GM19395 (cell line): ENCODE results near the gene XRN2.

Experiments
- ATAC-seq: cut with Tn5 transposase; IDR thresholded peaks from one replicate; pipeline ENCODE4 v1.9.1; 2021; ENCODE audit warnings: mild to moderate bottlenecking, moderate library complexity; ENCODE audit not compliant: unreplicated experiment

The XRN2 gene

GRCh38 chr20:21301940-21302663, 1.0 kb upstream of the XRN2 start:
- ATAC-seq = no peak

- peak; percentile 36 for ATAC-seq
Measured at GRCh38 chr20:21302664-21303060, 469 bp upstream of the XRN2 start.

- ATAC-seq = peak; percentile 22
Measured at GRCh38 chr20:21303872-21304586, 898 bp downstream of the XRN2 start.

GRCh38 chr20:21308340-21308739, 5.2 kb downstream of the XRN2 start:
- no peak for ATAC-seq

GRCh38 chr20:21309678-21310467, 6.7 kb downstream of the XRN2 start:
- no peak for ATAC-seq

GRCh38 chr20:21312813-21313474, 9.8 kb downstream of the XRN2 start:
- ATAC-seq = no peak

GRCh38 chr20:21315138-21315537, 12.0 kb downstream of the XRN2 start:
- ATAC-seq = no peak

- ATAC-seq = no peak
Measured at GRCh38 chr20:21322083-21322710, 19.1 kb downstream of the XRN2 start.

GRCh38 chr20:21322921-21323331, 19.8 kb downstream of the XRN2 start:
- no peak for ATAC-seq

- no peak for ATAC-seq
Measured at GRCh38 chr20:21323640-21324039, 20.5 kb downstream of the XRN2 start.

GRCh38 chr20:21324126-21324525, 21.0 kb downstream of the XRN2 start:
- no peak for ATAC-seq

GRCh38 chr20:21325296-21325695, 22.2 kb downstream of the XRN2 start:
- no peak for ATAC-seq

- no peak for ATAC-seq
Measured at GRCh38 chr20:21326700-21327099, 23.6 kb downstream of the XRN2 start.

GRCh38 chr20:21336455-21337151, 33.5 kb downstream of the XRN2 start:
- ATAC-seq = no peak

GRCh38 chr20:21338291-21338690, 35.2 kb downstream of the XRN2 start:
- ATAC-seq = no peak

- no peak for ATAC-seq
Measured at GRCh38 chr20:21339499-21339898, 36.4 kb downstream of the XRN2 start.

GRCh38 chr20:21340991-21341697, 38.0 kb downstream of the XRN2 start:
- no peak for ATAC-seq

- ATAC-seq = no peak
Measured at GRCh38 chr20:21342656-21343345, 39.7 kb downstream of the XRN2 start.
